ENCODE data around the gene PIEZO1.

The PIEZO1 gene

GRCh38 chr16:88742896-88743605 is 42.0 kb downstream of the PIEZO1 start:
- no peak for TF ChIP-seq GATA3 (IDR thresholded peaks at IDR 0.05; ENCODE audit: low read depth, low read length)
- TF ChIP-seq GATA2 (IDR thresholded peaks at IDR 0.05; ENCODE audit: low read depth, low read length), result no peak

- TF ChIP-seq GATA2 (IDR thresholded peaks at IDR 0.05; ENCODE audit: low read depth, low read length) (no peak), GATA3 (IDR thresholded peaks at IDR 0.05; ENCODE audit: low read depth, low read length) (no peak)
Measured at GRCh38 chr16:88741368-88741767, 43.7 kb downstream of the PIEZO1 start.

- TF ChIP-seq GATA2 (IDR thresholded peaks at IDR 0.05; ENCODE audit: low read depth, low read length) (no peak), GATA3 (IDR thresholded peaks at IDR 0.05; ENCODE audit: low read depth, low read length) (no peak)
Measured at GRCh38 chr16:88740727-88741055, 44.3 kb downstream of the PIEZO1 start.

DNA sequence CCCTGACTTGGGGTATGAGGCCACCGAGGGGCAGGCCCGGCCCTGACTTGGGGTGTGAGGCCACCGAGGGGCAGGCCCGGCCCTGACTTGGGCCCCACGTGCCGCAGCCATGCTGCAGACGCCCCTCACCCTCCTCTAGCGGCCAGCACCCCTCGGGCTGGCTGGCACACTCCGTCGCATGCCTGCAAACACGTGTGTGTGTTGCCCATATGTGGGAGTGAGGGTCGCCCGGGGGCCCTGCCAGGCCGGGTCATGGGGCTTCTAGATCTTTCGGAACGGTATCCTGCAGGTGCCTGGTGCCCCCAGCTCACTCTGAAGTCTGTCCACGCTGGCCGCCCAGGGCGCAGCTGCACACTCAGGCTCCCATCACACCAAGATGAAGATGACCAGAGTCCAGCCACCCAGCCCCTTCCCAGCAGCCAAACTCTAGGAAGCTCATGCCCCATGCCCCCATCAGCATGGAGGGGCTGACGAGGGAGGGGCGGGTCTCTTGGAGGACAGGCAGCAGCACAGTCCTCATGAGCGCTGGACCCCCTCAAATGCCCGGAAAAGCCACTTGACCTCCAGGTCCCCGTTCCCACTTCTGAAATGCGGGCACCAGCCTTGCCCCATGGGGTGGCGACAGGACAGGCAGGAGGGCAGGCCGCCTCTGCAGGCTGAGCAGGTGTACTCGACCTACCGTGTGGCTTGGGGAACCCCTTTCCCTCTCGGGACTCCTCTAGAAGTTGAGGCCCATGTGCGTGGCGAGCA is 44.9 kb downstream of the PIEZO1 start:
- TF ChIP-seq GATA3 (IDR thresholded peaks at IDR 0.05; ENCODE audit: low read depth, low read length) (no peak), GATA2 (IDR thresholded peaks at IDR 0.05; ENCODE audit: low read depth, low read length) (no peak)

GRCh38 chr16:88739139-88739976 is 45.7 kb downstream of the PIEZO1 start:
- TF ChIP-seq GATA3 (IDR thresholded peaks at IDR 0.05; ENCODE audit: low read depth, low read length) (no peak), GATA2 (IDR thresholded peaks at IDR 0.05; ENCODE audit: low read depth, low read length) (no peak)

GRCh38 chr16:88738151-88739084 is 46.6 kb downstream of the PIEZO1 start:
- no peak for TF ChIP-seq GATA3 (IDR thresholded peaks at IDR 0.05; ENCODE audit: low read depth, low read length)
- TF ChIP-seq GATA2 (IDR thresholded peaks at IDR 0.05; ENCODE audit: low read depth, low read length), result no peak

GRCh38 chr16:88737298-88738150 is 47.5 kb downstream of the PIEZO1 start:
- no peak for TF ChIP-seq GATA2 (IDR thresholded peaks at IDR 0.05; ENCODE audit: low read depth, low read length)
- no peak for TF ChIP-seq GATA3 (IDR thresholded peaks at IDR 0.05; ENCODE audit: low read depth, low read length)

DNA sequence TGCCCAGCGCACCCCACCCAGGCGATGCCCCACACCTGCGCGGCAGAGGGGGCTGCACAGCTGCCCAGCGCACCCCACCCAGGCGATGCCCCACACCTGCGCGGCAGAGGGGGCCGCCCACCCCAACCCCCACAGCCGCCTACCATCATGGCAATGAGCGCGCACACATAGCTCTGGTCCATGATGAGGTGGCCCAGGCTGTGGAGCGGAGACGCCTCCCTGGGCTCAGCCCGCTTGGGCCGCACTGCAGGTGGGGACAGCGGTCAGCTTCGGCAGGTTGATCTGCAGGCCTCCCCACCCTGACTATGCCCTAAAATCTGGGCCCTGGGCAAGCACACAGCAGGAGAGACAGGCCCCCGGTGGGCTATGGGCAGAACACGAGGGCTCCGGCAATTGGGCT is 48.5 kb downstream of the PIEZO1 start:
- TF ChIP-seq GATA2 (IDR thresholded peaks at IDR 0.05; ENCODE audit: low read depth, low read length) (no peak), GATA3 (IDR thresholded peaks at IDR 0.05; ENCODE audit: low read depth, low read length) (no peak)

DNA sequence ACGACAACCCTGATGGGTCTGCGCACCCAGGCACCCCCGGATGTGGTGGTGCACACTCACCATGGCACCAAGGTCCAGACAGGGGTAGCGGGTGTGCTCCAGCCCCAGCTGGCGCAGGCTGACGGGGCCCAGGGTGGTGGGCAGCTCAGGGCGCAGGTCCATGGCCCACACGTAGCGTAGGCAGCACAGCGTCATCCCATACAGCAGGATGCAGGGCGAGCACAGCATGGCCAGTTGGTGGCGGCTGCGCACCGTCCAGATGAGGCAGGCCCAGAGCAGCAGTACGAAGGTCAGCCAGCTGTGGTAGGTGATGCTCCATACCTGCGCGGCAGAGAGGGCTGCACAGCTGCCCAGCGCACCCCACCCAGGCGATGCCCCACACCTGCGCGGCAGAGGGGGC is 48.9 kb downstream of the PIEZO1 start:
- no peak for TF ChIP-seq GATA3 (IDR thresholded peaks at IDR 0.05; ENCODE audit: low read depth, low read length)
- no peak for TF ChIP-seq GATA2 (IDR thresholded peaks at IDR 0.05; ENCODE audit: low read depth, low read length)

- TF ChIP-seq GATA2 (IDR thresholded peaks at IDR 0.05; ENCODE audit: low read depth, low read length), result no peak
- TF ChIP-seq GATA3 (IDR thresholded peaks at IDR 0.05; ENCODE audit: low read depth, low read length), result no peak
Measured at GRCh38 chr16:88735616-88736015, 49.4 kb downstream of the PIEZO1 start.

GRCh38 chr16:88735121-88735520 is 49.9 kb downstream of the PIEZO1 start:
- TF ChIP-seq GATA3 (IDR thresholded peaks at IDR 0.05; ENCODE audit: low read depth, low read length) (no peak), GATA2 (IDR thresholded peaks at IDR 0.05; ENCODE audit: low read depth, low read length) (no peak)

DNA sequence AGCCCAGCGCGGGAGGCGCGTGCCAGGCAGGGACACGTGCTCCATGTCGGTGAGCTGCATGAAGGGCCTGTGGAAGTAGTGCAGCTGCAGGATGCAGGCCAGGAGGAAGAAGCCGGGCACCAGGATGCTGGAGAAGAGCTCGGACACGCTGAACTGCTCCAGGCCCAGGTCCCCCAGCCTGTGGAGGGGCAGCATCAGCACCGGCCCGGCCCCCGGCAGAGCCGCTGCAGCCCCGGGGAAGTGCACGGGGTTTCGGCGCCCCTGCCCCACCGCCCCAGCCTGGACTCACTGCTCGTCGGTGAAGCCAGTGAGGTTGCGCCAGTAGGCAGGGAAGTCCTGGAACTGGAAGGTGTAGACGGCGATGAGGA is 50.7 kb downstream of the PIEZO1 start:
- TF ChIP-seq GATA3 (IDR thresholded peaks at IDR 0.05; ENCODE audit: low read depth, low read length), result no peak
- no peak for TF ChIP-seq GATA2 (IDR thresholded peaks at IDR 0.05; ENCODE audit: low read depth, low read length)
